Endothelial cell of hepatic sinusoid (primary cell): ENCODE measurements around the gene CCDC183.
"Not testable (repeated sequence)": the region's sequence is repeated elsewhere in the genome, so short reads cannot be mapped to it uniquely, and the experiment has no call there.

Experiments
- in situ Hi-C: cut with HindIII; loops from 2 replicates; pipeline ENCODE4 v1.10.0; 2017; ENCODE audit warnings: low sequenced_read_pairs

The CCDC183 gene

GRCh38 chr9:136796238-136796774, at the start of gene CCDC183:
TSS of gene CCDC183 (plus strand) at chr9:136796338. CDS start at chr9:136796398, 60 bp downstream.
- in situ Hi-C loops, result no loop called here

GRCh38 chr9:136746621-136747020, 49.5 kb upstream of the CCDC183 start:
- in situ Hi-C loops, result no loop called here

GRCh38 chr9:136747161-136748060, 48.7 kb upstream of the CCDC183 start:
- in situ Hi-C loops, result no loop called here

- in situ Hi-C loops, result no loop called here
Measured at GRCh38 chr9:136748201-136748600, 47.9 kb upstream of the CCDC183 start, which contains the start of gene LCN6. TSS of gene LCN6 (minus strand) at chr9:136748525. CDS start at chr9:136748483, 42 bp downstream.

- in situ Hi-C loops, result no loop called here
Measured at GRCh38 chr9:136748666-136749611, 47.2 kb upstream of the CCDC183 start.

- in situ Hi-C loops, result no loop called here
Measured at GRCh38 chr9:136750526-136750925, 45.6 kb upstream of the CCDC183 start.

GRCh38 chr9:136751244-136751643, 44.9 kb upstream of the CCDC183 start:
- in situ Hi-C loops, result no loop called here

GRCh38 chr9:136751814-136752213, 44.3 kb upstream of the CCDC183 start:
- in situ Hi-C loops, result no loop called here

- in situ Hi-C loops, result no loop called here
Measured at GRCh38 chr9:136753371-136754058, 42.6 kb upstream of the CCDC183 start.

GRCh38 chr9:136754059-136754572, 42.0 kb upstream of the CCDC183 start:
- in situ Hi-C loops, result no loop called here

GRCh38 chr9:136754626-136755301, 41.4 kb upstream of the CCDC183 start:
- in situ Hi-C loops, result no loop called here

- in situ Hi-C loops, result not testable (repeated sequence)
Measured at GRCh38 chr9:136755302-136756133, 40.6 kb upstream of the CCDC183 start.

GRCh38 chr9:136756134-136756438, 40.1 kb upstream of the CCDC183 start:
- in situ Hi-C loops, result no loop called here

GRCh38 chr9:136756836-136757235, 39.3 kb upstream of the CCDC183 start:
- in situ Hi-C loops, result no loop called here

GRCh38 chr9:136757328-136757727, 38.8 kb upstream of the CCDC183 start:
- in situ Hi-C loops, result no loop called here

GRCh38 chr9:136757751-136758140, 38.4 kb upstream of the CCDC183 start:
- in situ Hi-C loops, result no loop called here

GRCh38 chr9:136759001-136759400, 37.1 kb upstream of the CCDC183 start:
- in situ Hi-C loops, result no loop called here

GRCh38 chr9:136759436-136760325, 36.5 kb upstream of the CCDC183 start:
- in situ Hi-C loops, result no loop called here
